HepG2 (cell line): ENCODE measurements around the gene INPP5E. TPM values are rescaled to one million over a fixed set of nuclear protein-coding genes. Genes with fewer than 3 reads are reported as not detected.

Experiments used
- ATAC-seq: fragments of 200-7000 bp; cut with Tn5 transposase; 3 replicates; pipeline ENCODE4 v1.9.1; 2020; ENCODE audit warnings: mild to moderate bottlenecking, moderate library complexity
- BruUV-seq: library from RNA; stranded (reverse); fragments of 400-500 nt; replicated peaks from 2 replicates; lab custom pipeline; 2021; lab: Mats Ljungman, UMichigan
- CTCF ChIA-PET: fragments of 300-600 bp; formaldehyde crosslinking; extraction: SDS; loops from one replicate; lab custom pipeline; 2021; ENCODE audit warnings: low total read pairs, inconsistent platforms, low intra/inter-chr PET ratio; lab: Yijun Ruan, JAX
- POLR2A ChIA-PET: fragments of 350-600 bp; sonication (Branson Sonifier 250); formaldehyde crosslinking; loops from one replicate; lab custom pipeline; 2020; ENCODE audit warnings: antibody characterized with exemption, inconsistent platforms; lab: Yijun Ruan, JAX
- DNase-seq: peaks from one replicate; pipeline ENCODE4 v3.0.0-alpha.2; 2015; ENCODE audit warnings: low spot score
- FAIRE-seq: peaks from 3 replicates; lab custom pipeline; 2011; peaks lifted over from hg19 to GRCh38; lab: Jason Lieb, UNC
- H2AFZ ChIP-seq: one replicate; pipeline ENCODE4 v1.6.1; 2011; ENCODE audit warnings: low read length, inconsistent platforms
- H3K27ac ChIP-seq: fragments of 300-600 bp; 3 replicates; pipeline ENCODE4 v1.8.0; 2011; ENCODE audit warnings: mixed run types, mild to moderate bottlenecking, mixed read lengths, low read length, inconsistent platforms; ENCODE audit not compliant: insufficient read depth; ENCODE audit errors: extremely low read length
- H3K27me3 ChIP-seq, 2 experiments: fragments of 200-600 bp in 1 of 2; 2 replicates in 1 of 2; 3 replicates in 1 of 2; pipeline versions ENCODE4 v1.6.0 to v1.8.0; 2011; ENCODE audit warnings: low read length in 2 of 2, mild to moderate bottlenecking in 2 of 2, moderate library complexity in 2 of 2, inconsistent platforms in 1 of 2; ENCODE audit not compliant: insufficient read depth in 2 of 2, control insufficient read depth in 1 of 2
- H3K36me3 ChIP-seq, 2 experiments: fragments of 200-600 bp in 1 of 2; replicated peaks in 1 of 2; 2 replicates in 1 of 2; 3 replicates in 1 of 2; pipeline versions ENCODE4 v1.5.1 to v1.8.0; 2011; ENCODE audit warnings: low read length in 2 of 2, inconsistent platforms in 1 of 2; ENCODE audit not compliant: insufficient read depth in 2 of 2, control insufficient read depth in 1 of 2
- H3K4me1 ChIP-seq: 2 replicates; pipeline ENCODE4 v1.5.1; 2012; ENCODE audit warnings: low read length, inconsistent platforms; ENCODE audit not compliant: insufficient read depth
- H3K4me2 ChIP-seq: 2 replicates; pipeline ENCODE4 v1.6.0; 2011; ENCODE audit warnings: low read depth, low read length, inconsistent platforms
- H3K4me3 ChIP-seq, 3 experiments: fragments of 200-600 bp in 1 of 3; sonication (generic), shearing (Covaris generic) in 1 of 3; replicated peaks in 1 of 3; 2 replicates each; pipeline ENCODE4 v1.5.1; 2011 to 2016; ENCODE audit warnings: low read length in 3 of 3, inconsistent platforms in 2 of 3, low read depth in 2 of 3, mild to moderate bottlenecking in 2 of 3, control low read depth in 1 of 3, mixed read lengths in 1 of 3; ENCODE audit not compliant: insufficient read depth in 1 of 3
- H3K79me2 ChIP-seq: one replicate; pipeline ENCODE4 v1.6.1; 2011; ENCODE audit warnings: low read length, inconsistent platforms; ENCODE audit not compliant: insufficient read depth
- H3K9ac ChIP-seq: 2 replicates; pipeline ENCODE4 v1.6.0; 2011; ENCODE audit warnings: mild to moderate bottlenecking, low read depth, low read length, inconsistent platforms; ENCODE audit not compliant: insufficient read depth
- H3K9me3 ChIP-seq: 2 replicates; pipeline ENCODE4 v1.5.1; 2012; ENCODE audit warnings: mild to moderate bottlenecking, low read length
- H4K20me1 ChIP-seq: 2 replicates; pipeline ENCODE4 v1.6.0; 2011; ENCODE audit warnings: inconsistent platforms, mild to moderate bottlenecking, low read length, moderate library complexity; ENCODE audit not compliant: insufficient read depth
- AGO2 ChIP-seq: fragments of 200-400 bp; formaldehyde crosslinking; optimal IDR thresholded peaks from 2 replicates; pipeline ENCODE3; 2017; ENCODE audit warnings: mild to moderate bottlenecking, low read depth, low read length, moderate library complexity
- ZNF460 ChIP-seq: sonication (generic); formaldehyde crosslinking; IDR thresholded peaks from 2 replicates; pipeline ENCODE4 v1.5.1; 2020; ENCODE audit warnings: missing genetic modification reagents, mild to moderate bottlenecking, borderline replicate concordance
- WGBS: methylation state at CpG from one replicate; pipeline ENCODE4 v1.1.6; 2017; ENCODE audit warnings: low lambda C conversion rate; 5-methylcytosine and 5-hydroxymethylcytosine counted together
- in situ Hi-C: cut with HindIII; loops from 2 replicates; pipeline ENCODE4 v1.10.0; 2017; ENCODE audit warnings: low pct_unique_long_range_greater_than_20kb; ENCODE audit not compliant: extremely low pct_ligation_motif_present
- intact Hi-C: fragments of 100-400 bp; cut with micrococcal nuclease; formaldehyde crosslinking; loops from one replicate; pipeline ENCODE4 v1.10.0; 2022; ENCODE audit not compliant: unreplicated experiment
- polyA plus RNA-seq, 8 experiments: library from polyadenylated mRNA; depleted of rRNA in 3 of 8; stranded (reverse) in 7 of 8; unstranded in 1 of 8; fragments of >200 nt; fragmentation: Illumina TruSeq in 4 of 8; extraction: Trizol in 4 of 8; gene quantifications; 2 replicates each; pipeline versions ENCODE4 v1.2.1 to v1.2.3, GENCODE V29; 2011 to 2016; ENCODE audit warnings: low read depth in 4 of 8, missing spikeins in 1 of 8, mixed read lengths in 1 of 8; ENCODE audit not compliant: insufficient read depth in 1 of 8
- total RNA-seq, 5 experiments: library from RNA; depleted of rRNA; stranded (reverse); fragments of >200 nt; fragmentation: Illumina TruSeq; extraction: Trizol; gene quantifications; 2 replicates each; pipeline ENCODE4 v1.2.3, GENCODE V29; 2016; ENCODE audit warnings: low read depth in 1 of 5
- TF ChIP-seq, protein P1 (sequence below): sonication (generic); formaldehyde crosslinking; IDR thresholded peaks from 2 replicates; pipeline ENCODE4 v1.4.0; 2020; ENCODE audit warnings: missing genetic modification reagents
- TF ChIP-seq, protein P2 (sequence below): IDR thresholded peaks from 2 replicates; pipeline ENCODE4 v1.6.1; 2016

INPP5E gene
- total and polyA plus RNA-seq, 2 of the 13 experiments (the other 11 are each of a cell fraction or from before 2014, with no cell fraction given): 5.5 TPM

DNA sequence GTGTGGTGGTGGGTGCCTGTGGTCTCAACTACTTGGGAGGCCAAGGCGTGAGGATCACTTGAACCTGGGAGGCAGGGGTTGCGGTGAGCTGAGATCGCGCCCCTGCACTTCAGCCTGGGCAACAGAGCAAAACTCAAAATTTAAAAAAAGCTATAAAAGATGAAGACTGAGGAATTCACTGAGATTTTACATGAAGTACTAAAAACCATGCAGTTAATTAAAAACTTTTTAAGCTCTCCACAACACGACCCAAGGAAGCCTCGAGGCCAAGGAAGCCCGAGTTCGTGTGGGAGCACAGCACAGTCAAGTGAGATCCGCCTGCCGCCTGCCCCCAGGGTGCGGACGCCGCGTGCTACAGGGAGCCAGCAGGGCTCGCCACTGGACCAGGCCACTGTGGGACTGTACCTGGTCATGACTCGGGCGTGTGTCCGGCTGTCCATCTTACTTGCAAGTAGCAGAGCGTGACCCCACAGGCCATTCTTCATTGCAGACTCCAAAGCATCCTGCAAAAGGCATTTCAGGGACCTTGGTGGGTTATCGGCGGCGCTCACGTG is 21.2 kb upstream of the INPP5E start:
- BruUV-seq: no TSS peak
- no peaks in the 10 kb centered on the region for H3K79me2 ChIP-seq
- H3K36me3 ChIP-seq: peaks cover 46 to 89% of the 10 kb centered on the region in 2 experiments; a peak in 4 of 5 replicates
- no peak overlapping the region for H3K4me3 ChIP-seq
- DNase-seq: no peak
- WGBS: 98% methylated on average over 17 of the region's 23 CpGs
- FAIRE-seq: no peak
- no peak for ATAC-seq
- H2AFZ ChIP-seq: no peak overlapping the region
- H3K4me2 ChIP-seq: no peak overlapping the region
- POLR2A ChIA-PET: interaction anchor here (0.7 kb wide), 1 partner anchor 16 kb away, joined by 3 read pairs; no protein-coding TSS in a partner anchor
- no peaks in the 10 kb centered on the region for H4K20me1 ChIP-seq
- CTCF ChIA-PET: no interaction called here
- H3K9me3 ChIP-seq: no peaks in the 10 kb centered on the region
- TF ChIP-seq, protein P1, sequence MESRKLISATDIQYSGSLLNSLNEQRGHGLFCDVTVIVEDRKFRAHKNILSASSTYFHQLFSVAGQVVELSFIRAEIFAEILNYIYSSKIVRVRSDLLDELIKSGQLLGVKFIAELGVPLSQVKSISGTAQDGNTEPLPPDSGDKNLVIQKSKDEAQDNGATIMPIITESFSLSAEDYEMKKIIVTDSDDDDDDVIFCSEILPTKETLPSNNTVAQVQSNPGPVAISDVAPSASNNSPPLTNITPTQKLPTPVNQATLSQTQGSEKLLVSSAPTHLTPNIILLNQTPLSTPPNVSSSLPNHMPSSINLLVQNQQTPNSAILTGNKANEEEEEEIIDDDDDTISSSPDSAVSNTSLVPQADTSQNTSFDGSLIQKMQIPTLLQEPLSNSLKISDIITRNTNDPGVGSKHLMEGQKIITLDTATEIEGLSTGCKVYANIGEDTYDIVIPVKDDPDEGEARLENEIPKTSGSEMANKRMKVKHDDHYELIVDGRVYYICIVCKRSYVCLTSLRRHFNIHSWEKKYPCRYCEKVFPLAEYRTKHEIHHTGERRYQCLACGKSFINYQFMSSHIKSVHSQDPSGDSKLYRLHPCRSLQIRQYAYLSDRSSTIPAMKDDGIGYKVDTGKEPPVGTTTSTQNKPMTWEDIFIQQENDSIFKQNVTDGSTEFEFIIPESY: peak; percentile 91
- TF ChIP-seq, protein P2, sequence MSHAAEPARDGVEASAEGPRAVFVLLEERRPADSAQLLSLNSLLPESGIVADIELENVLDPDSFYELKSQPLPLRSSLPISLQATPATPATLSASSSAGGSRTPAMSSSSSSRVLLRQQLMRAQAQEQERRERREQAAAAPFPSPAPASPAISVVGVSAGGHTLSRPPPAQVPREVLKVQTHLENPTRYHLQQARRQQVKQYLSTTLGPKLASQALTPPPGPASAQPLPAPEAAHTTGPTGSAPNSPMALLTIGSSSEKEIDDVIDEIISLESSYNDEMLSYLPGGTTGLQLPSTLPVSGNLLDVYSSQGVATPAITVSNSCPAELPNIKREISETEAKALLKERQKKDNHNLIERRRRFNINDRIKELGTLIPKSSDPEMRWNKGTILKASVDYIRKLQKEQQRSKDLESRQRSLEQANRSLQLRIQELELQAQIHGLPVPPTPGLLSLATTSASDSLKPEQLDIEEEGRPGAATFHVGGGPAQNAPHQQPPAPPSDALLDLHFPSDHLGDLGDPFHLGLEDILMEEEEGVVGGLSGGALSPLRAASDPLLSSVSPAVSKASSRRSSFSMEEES (CRISPR knock-in tag): no peak
- intact Hi-C loops: no loop called here
- no peaks in the 10 kb centered on the region for H3K27me3 ChIP-seq
- no peaks in the 10 kb centered on the region for H3K4me1 ChIP-seq
- H3K9ac ChIP-seq: no peak overlapping the region
- H3K27ac ChIP-seq: no peak overlapping the region
- in situ Hi-C loops: no loop called here

DNA sequence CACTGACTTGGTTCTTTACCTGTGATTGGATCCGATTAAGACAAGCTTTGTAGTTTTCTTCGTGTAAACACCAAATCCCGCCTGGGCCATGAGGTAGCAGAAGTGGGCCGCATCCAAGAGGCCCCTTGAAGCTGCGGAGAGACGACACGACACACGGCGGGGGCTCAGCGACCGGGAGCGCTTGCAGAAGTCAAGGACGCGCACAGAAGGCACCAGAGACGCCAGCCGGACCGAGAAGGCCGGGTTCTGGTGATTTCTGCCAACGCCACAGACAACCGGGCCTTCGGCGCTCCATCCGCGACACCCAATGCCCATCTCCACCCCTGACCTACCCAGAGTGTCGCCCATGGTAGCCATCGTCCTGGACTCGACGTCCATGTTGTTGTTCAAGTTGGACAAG is 19.8 kb upstream of the INPP5E start:
- intact Hi-C loops: no loop called here
- TF ChIP-seq AGO2 (peak; percentile 41), ZNF460 (CRISPR knock-in tag) (no peak)
- TF ChIP-seq, all 625 proteins: peak for 1

More for the DNA sequence above, 19.8 kb upstream of the INPP5E start:
- H3K4me1 ChIP-seq: no peaks in the 10 kb centered on the region
- ATAC-seq (no peak), FAIRE-seq (no peak), DNase-seq (no peak)
- in situ Hi-C loops: no loop called here
- no peak overlapping the region for H3K27ac ChIP-seq
- no peak overlapping the region for H2AFZ ChIP-seq
- no peaks in the 10 kb centered on the region for H4K20me1 ChIP-seq
- no peak overlapping the region for H3K4me2 ChIP-seq
- no TSS peak for BruUV-seq
- ChIA-PET CTCF (no interaction called here), POLR2A (no interaction called here)
- H3K36me3 ChIP-seq: peaks cover 49 to 89% of the 10 kb centered on the region in 2 experiments; a peak in 4 of 5 replicates
- H3K27me3 ChIP-seq: no peaks in the 10 kb centered on the region
- H3K9me3 ChIP-seq: no peaks in the 10 kb centered on the region
- H3K79me2 ChIP-seq: no peaks in the 10 kb centered on the region
- no peak overlapping the region for H3K4me3 ChIP-seq
- WGBS: 98% methylated on average over 26 of the region's 28 CpGs
- H3K9ac ChIP-seq: no peak overlapping the region
